Stimulated activated CD4-positive, alpha-beta T cell treated with anti-CD3 and anti-CD28 coated beads, Interleukin-2, amount 100 ng/mL, for 4 hours (primary cell): ENCODE results near the gene RAPGEF4.
A peak's percentile ranks its signal among the peaks of the same experiment; 100 is the strongest.

Experiments used
- DNase-seq: peaks from one replicate; pipeline ENCODE4 v3.0.0-alpha.2; 2020; ENCODE audit warnings: low read depth

The RAPGEF4 gene

DNA sequence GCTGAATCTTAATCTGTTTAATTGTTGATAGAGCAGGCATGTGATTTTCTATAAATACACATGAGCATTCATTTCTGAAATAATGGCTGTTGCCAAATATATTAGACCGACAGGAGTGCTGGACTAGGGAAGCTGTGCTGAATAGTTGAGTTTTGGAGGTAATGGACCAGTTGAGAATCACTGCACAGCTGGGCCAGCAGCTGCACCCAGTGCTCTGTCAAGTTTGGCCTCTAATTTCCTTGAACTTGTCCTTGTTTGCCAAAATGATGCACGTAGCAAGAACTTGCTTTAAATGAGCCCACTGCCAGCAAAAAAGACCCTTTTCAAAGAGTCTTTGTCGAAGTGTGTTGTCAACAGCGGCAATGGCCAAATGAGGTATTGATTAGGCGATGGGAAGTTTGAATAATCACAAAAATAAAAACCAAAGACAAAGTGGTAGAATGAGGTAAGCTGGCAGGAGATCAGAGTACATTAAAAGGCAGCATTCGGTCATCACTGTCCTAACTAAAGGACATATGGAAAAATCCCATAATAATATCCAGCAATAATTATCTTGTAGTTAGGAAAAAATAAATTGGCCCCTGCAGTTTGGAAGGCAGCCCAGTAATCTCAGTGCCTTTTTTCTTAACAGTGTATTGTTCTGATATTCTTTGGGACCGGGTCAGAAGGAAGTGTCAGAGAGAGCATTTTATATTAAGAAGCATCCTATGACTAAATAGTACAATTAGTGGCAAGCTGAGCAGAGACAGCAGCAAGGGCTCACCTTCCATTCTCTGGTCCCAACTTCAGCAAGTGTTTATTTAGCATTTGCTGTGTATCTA is 126.2 kb downstream of the RAPGEF4 start:
- no peak for DNase-seq

DNA sequence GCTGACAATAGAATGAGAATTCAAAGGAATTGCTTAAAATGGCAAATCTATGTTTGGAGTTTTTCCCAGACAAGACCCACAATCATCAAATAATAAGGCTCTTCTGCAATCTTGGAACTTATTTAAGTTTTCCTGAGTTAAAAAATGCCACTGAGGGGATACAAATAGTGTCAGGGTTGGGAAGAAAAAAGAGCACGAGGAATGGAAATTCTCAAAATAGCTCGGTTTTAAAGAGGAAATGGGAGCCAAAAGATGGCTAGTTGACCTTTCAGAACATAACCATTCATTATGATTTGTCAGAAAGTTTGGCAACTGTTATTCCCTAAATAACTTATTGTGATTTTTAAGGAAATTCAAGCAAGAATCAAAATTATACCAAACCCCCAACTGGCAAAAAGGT is 127.7 kb downstream of the RAPGEF4 start:
- DNase-seq = no peak

DNA sequence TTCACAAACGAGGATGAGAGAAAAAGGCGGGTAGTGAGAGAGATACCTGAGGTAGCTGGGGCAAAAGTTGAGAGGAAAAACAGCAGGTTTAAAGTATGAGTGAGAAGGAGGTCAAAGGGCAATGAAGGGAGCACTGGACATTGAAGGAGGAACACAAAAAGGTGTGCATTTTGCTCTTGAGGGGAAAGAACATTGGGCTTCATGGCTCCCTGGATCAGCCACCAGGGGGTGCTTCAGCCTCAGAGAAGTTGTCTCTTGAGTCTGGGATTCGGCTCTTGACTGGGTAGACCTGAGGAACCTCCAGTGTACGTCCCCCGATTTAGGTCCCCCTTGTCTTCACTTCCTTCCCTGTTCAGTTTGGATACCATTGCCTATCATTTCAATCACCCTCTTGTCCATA is 128.5 kb downstream of the RAPGEF4 start:
- DNase-seq = peak; percentile 6

DNA sequence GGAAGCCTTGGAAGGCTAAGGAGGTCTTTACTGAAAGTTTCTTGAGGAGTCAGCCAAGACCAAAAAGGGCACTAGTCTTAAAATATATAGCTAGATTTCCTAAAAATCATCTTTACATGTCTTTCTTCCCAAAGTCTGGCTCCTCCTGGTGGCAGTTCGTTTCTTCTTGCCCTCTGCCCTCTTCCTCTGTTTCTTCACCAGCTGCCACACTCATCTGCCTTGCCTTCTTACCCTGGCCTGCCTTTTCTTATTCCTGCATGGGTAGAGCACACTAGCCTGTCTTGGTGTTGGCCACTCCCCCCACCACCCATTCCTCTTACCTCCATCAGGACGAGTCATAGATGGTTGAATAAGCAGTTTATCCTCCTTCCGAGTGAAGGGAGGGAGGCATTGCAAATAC is 129.8 kb downstream of the RAPGEF4 start:
- no peak for DNase-seq

DNA sequence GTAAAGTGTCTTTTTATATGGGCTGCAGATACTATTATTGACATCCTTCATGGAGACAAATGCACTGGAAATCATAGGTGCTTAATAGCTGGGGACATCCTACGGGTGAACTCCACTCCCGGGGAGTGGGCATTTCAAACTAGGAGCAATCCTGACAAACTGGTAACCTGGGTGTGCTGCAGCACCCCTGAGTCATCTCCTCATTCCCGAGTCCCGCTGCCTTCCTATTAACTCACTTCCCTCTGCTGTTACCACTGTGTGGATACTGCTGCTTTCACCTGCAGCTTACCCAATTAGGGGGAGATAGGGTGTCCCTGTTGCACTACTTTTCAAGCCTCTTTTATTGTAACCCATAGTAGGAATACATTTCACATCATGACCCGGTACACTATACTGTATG is 134.2 kb downstream of the RAPGEF4 start:
- no peak for DNase-seq

DNA sequence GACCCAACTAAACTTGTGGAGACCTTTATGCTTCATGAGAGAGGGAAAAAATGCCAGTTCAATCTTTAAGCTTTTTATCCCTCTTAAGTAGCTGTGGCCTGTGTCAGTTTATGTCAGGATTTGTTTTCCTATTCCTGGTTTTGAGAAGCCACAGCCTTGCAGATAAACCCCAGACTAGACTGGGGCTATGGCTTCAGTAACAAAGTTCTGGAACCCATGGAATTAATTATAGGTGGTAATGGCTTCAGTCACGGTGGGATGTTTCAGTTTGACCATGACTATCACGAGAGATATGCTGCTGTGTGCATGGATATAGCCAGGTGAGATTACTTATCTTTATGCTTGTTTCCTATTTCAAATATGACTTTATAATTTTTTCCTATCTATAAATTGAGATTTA is 134.8 kb downstream of the RAPGEF4 start:
- no peak for DNase-seq

DNA sequence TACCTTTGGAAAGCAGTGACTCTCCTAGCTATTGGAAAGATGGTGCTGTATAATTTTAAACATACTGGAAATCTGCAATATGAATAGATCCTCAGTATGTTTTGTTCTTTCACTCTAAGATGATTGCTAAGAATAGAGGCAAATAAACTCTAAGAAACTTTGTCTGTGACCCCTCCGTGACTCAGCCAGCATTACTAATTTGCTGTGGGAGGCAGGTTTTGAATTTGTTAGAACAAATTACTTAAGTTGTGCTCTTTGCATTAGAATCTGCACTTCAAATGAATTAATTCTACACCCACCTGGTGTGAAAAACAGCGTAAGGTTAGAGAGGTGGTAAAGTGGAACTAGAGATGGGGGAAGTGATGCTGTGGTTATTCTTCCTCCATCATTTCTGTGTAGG is 142.2 kb downstream of the RAPGEF4 start:
- no peak for DNase-seq

DNA sequence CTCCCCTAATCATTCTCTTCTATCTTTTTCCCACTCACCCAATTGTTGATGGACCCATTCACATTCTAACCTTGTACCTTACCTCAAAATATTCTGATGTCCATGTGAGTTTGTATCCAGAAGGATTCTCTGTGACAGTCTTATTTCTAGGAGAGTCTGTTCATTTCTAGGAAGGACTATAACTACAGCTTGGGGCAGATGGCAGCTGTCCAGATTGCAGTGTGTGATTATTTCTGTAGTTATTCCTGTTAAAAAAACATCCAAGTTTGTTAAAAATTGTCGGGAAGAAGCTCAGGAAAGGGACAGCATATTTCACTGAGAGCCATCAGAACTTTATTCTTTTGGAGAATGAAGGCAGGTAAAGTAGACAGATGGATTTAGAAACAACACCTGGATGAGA is 142.6 kb downstream of the RAPGEF4 start:
- DNase-seq = no peak

DNA sequence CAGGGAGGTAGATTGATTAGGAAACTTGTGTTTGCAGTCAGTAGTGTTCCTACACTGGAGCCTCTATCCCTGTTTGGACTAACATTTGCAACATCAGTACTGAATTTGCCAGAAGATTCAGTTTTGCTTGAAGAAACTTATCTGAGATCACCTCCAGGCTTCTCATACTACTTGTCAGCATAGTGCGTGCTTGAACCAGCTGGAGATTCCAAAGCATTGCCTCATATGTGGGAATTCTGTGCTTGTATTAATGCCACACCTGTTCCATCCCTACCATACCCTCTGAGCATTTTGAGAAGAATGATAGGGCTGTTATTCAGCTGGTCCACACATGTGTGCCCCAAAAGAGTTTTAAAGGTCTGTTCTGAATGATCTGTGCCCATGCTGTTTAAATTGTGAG is 148.7 kb downstream of the RAPGEF4 start:
- DNase-seq = no peak

DNA sequence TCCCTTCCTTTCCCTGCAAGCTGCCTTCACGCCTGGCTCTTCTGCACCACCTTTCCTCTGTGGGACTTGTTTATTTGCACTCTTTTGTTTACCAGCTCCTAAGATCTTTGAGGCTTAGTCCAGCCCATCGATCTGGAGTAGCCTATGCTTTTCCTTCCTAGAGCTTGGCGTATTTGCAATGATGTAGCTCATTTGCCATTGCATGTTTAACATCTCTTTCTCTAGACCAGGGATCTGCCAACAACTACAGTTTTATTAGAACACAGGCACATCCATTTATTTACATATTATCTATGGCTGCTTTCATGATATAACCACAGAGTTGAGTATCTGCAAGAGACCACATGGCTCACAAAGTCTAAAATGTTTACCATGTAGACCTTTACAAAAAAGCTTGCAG is 150.4 kb downstream of the RAPGEF4 start:
- no peak for DNase-seq

DNA sequence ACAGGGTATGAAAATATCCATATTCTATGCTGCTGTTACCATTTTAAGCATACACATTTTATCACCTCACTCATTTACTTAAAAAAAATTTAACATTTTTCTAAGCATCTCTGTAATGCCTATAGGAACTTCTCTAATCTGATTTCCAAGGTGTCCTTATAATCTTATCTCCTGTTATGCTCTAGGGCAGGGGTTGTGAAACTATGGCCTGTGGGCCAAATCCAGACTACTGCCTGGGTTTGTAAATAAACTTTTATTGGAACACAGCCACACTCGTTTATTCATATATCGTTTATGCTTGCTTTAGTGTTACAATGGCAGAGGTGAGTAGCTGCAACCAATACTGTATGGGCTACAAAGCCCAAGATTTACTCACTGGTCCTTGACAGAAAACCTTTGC is 151.6 kb downstream of the RAPGEF4 start:
- DNase-seq = no peak

DNA sequence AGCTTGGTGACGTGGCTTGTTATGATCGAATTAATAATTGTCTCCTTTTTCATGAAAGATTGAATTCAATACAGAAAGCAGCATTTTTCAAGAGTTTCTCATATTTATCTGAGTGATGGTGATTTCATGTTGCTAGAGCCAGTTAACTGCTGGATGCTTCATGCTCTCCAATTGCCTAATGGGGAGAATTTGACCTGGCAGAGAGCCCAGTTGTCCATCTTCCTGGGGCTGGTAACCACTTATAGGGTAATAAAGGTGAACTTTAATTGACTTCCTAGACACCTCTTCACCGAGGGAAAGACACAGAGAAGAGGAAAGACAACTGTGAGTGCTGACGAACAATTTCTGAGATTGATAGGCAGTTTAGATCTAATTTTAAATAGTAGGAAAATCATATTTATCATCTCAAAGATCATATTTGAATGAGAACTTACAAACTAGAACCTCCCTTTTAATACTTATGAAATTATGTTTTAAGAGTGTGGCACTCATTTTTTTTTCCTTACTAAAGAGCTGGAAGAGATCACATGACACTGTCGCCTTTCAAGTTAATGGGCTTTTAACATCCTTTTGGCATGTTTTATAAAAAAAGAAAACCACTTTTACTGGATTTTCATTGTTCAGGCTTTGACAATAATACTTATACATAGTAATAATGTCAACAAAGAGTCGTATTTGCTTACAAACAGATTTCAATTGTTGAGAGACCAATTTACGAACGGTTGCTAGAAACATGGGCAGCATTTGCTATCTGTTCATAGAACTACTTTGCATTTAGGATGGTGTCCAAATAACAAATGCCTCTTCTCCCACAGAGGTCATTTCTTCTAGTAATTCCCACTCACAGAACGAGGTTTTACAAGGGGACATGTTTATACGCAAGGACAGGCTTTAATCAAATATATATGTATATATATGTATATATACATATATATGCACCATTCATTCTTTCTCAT is 153.3 kb downstream of the RAPGEF4 start:
- DNase-seq = no peak

DNA sequence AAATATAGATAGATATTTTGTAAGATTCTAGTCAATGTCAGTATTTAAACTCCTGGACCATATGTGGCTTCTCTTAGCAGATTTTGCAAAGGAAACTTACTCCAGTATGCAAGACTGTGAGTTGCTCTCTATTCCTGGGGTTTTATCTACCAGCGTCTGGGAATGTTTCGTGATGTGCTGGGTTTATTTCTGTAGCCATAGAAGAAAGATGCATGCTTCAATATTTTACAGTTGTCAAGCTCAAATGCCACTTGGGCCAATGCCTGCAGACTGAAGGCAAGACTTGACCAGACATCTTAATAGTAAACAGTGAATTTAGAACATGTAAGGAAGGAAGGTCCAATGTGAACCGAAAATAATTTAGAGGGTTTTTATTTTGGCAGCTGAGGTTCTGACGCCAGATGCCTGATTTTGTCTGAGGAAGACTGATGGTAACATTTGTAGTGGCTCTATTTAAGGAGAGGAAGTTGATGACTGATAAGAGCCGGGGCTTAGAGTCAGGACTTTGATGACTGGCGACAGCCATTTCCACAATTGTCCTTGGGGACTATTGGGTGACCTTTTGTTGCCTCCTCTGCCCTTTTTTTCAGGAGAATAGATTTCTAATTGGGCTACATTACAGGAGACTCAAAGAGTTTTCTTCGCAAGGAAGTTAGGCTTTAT is 154.3 kb downstream of the RAPGEF4 start:
- no peak for DNase-seq

DNA sequence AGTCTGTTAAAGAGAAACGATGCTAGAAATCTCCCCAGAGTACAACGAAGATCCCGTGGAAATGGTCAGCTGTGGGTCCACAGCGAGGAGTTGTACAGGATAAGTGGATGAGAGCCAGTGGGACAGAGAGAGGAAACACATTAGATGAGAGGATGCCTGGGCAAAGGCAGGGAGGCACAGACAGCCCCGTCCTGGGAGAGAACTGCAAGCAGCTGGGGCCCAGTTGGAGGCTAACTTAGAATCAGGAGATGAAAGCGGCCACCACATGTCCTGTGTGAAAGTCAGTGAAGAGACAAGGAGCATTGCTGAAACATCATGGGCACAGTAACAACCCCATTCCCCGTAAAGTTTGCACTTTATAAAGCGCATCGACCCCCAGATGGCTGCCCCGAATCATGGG is 157.5 kb downstream of the RAPGEF4 start:
- DNase-seq = no peak

DNA sequence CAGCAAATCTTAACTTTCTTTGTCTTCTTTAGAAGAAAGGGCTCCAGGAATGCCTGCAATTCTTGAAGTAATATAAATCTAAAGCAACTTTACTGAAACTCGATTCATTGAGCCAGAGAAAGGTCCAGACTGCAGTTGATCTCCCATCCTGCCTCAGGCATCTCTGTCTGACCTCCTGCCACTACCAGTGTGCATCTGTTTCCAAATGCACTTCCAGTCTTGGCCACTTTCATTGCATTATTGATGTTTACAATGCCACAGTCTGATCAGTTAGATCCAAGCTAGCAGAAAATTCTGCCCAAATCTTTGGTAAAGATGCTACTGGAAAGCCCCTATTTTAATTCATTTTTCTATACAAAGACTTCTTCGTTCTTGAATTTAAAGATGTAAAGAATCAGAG is 158.0 kb downstream of the RAPGEF4 start:
- DNase-seq = no peak

DNA sequence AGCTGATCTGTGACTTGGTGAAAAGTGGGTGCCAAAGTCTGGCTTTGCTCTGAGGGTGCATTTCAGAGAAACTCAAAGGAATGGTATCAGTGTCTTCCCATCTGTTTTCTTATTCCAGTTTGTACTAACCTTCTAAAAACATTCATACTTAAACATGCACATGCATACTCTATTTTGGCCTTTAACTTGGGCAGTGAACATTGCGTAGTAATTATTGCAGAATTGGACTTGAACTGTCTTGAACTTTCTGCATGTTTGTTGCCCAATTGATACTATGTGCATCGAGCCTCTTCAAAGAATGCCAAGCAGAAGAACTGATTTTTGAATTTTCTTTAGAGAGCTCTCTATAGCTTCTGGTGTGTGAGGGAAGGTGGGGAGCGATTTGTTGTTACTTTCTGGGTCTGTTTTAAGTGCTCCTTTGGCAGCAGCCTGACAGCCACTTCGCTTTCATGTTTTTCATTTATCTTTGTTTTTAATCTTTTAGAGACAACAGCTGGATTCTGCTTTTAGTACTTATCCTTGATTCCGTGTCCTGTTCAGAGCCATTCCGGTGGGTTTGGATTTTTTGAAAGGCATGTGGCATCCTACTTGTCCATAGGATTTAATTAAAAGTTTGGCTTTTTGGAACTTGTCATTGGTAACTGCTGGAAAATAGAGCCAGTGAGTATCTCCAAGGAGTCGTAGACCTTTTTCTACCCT is 159.2 kb downstream of the RAPGEF4 start:
- DNase-seq = no peak

DNA sequence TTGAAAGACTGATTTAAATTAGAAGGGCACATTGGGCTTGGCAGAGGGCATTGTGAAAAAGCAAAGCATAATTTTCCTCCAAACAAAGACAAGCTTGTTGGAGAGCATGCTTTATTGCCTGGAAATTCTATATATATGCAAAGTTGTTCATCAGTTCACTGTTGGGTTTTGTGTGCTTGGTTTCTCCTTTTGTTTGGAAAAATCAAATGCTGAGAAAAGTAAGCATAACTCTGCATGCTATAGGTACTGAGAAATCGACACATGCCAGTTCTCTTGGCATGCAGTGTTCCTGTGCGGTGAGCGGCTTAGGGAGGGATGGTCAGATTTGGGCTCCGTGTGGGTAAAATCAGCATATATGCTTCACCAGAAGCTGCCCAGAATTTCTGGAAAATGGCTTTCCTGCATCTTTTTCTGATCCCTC is 161.0 kb downstream of the RAPGEF4 start:
- no peak for DNase-seq

DNA sequence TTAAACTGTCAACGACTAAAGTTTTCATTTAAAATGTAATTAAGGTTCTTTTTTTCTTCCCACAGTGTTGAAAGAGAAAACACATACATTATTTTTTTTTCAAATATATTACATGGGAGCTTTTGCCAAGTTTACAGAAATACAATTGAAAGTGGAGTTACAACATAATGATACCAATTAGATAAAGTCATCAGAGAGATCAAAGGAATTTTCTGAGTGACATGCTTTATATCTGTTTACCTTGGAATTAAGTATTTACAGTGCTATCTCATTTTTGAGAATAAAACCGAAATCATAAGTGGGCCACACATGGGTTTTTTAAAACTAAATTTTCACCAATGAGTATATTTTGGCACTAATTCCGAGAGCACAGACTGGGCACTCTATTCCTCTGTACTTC is 165.2 kb downstream of the RAPGEF4 start:
- DNase-seq = no peak

DNA sequence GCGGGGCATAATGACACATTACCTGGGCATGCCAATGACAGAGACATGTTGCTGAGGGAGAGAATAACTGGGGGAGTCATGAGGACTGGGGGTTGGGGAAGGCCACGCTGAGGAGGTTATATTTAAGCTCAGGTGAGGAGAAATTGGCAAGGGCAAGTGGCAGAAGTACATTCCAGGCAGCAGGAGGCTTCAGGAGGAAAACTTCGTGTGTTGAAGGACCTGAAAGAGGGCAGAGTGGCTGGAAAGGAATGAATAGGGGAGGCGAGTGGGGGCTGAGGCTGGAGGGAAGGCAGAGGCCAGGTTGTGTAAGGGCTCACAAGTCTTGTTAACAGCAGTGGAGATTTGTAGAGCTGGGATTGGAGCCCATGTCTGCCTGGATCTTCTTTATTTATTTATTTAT is 166.3 kb downstream of the RAPGEF4 start:
- DNase-seq = no peak

DNA sequence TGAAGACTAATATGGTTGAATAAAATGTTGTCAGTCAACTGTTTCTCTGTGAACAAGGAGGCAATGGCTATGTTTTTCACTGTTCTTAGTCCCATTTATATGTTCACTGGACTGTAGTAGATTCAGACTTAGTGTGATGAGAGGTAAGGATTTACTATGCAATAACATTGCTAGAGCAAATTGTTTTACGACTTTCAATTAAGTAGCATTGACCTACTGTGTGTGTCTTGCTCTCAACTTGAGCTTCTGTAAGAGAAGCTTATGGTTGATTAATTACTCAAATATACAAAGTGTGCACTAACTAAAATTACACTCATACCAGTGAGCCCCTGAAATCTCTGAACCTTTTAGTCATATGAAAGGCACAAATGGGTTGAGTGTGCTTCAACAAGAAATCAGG is 168.6 kb downstream of the RAPGEF4 start:
- no peak for DNase-seq

DNA sequence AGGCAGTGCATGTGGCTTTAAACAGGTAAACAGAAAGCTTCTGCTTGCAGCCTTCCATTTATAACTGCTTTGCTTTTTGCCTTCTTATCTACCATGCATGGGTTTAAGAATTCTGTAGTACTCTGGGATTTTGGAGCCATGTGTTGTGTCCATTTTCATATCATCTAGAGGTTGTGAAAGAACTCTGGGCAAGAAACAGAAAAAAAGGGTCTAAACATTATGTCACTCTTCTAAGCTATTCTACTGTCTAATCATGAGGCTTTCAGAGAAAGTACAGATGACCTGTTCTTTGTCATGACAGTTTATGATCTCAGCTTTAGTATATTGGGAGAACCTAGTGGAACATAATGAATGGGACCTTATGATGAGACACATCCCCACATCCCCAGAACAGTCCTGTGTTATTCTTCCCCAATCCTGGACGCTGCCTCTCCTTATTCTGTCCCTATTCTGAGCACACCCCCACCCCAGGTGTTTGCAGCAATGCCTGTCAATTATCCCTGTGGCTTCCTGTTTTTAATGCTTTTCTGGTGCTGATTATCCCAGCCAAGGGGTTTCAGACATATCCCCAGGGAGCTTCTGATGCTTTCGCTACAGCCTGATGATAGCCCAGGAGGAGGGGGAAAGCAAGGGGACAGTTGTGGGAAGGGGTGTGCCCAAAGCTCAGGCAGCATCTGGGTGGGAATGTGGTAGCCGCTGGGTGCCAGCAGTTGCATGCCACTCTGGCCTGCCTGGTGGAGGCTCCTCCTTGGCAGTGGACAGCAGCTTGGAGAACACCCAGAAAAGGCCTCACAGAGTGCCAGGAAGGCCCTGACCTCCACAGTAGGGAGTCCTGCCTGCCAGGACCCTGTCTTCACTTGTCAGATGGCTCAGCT is 170.5 kb downstream of the RAPGEF4 start:
- no peak for DNase-seq
